HG03575 (cell line): ENCODE measurements around the gene C10orf67.

ENCODE experiments used
- ATAC-seq: cut with Tn5 transposase; IDR thresholded peaks from one replicate; pipeline ENCODE4 v1.9.1; 2021; ENCODE audit not compliant: unreplicated experiment, insufficient number of reproducible peaks, low FRiP score; ENCODE audit errors: extremely low read depth

Gene C10orf67

GRCh38 chr10:23155169-23155568 is 189.4 kb downstream of the C10orf67 start:
- ATAC-seq, result no peak
